Jurkat, Clone E6-1 (cell line): ENCODE results near the gene SVOP. TPM values are rescaled to one million over a fixed set of nuclear protein-coding genes. Genes with fewer than 3 reads are reported as not detected.
A peak's percentile ranks its signal among the peaks of the same experiment; 100 is the strongest.
"Not testable (repeated sequence)": the region's sequence is repeated elsewhere in the genome, so short reads cannot be mapped to it uniquely, and the experiment has no call there.

Source experiments
- DNase-seq: peaks from one replicate; pipeline ENCODE4 v3.0.0-alpha.2; 2011; ENCODE audit warnings: low read depth, low spot score
- H3K4me3 ChIP-seq: 2 replicates; pipeline ENCODE4 v1.5.1; 2011; ENCODE audit warnings: mild to moderate bottlenecking, low read length, control low read depth, moderate library complexity
- polyA plus RNA-seq: library from polyadenylated mRNA; unstranded; fragments of >200 nt; gene quantifications from one replicate; pipeline ENCODE4 v1.2.1, GENCODE V29; 2012; ENCODE audit warnings: missing spikeins; ENCODE audit not compliant: insufficient read length, insufficient read depth

Gene SVOP, protein sequence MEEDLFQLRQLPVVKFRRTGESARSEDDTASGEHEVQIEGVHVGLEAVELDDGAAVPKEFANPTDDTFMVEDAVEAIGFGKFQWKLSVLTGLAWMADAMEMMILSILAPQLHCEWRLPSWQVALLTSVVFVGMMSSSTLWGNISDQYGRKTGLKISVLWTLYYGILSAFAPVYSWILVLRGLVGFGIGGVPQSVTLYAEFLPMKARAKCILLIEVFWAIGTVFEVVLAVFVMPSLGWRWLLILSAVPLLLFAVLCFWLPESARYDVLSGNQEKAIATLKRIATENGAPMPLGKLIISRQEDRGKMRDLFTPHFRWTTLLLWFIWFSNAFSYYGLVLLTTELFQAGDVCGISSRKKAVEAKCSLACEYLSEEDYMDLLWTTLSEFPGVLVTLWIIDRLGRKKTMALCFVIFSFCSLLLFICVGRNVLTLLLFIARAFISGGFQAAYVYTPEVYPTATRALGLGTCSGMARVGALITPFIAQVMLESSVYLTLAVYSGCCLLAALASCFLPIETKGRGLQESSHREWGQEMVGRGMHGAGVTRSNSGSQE
- not detected for polyA plus RNA-seq

DNA sequence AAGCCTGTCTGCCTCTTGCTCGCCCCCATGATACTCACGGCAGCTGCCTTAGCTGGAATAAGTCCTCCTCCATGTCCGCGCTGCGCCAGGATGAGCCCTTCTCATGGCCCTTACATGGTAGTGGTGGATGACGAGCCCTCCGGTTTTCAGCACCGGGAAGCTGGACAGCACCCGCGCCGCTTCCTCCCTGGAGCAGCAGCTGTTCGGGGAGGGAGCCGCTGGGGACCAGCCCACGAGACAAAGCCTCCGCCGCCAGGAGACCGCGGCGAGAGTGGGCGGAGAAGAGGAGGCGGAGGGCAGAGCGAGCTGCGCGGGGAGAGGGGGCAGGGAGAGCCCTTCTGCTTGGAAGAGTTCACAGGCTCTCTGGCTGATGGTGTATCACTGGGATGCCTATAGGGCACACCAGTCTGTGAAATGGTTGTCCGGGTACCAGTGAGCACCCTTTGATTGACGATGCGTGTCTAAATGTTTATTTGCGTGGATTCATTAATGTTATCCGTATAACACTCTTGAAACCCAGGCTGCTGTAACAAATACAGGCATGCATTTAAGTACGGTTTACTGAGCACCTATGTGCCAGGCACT, at the start of gene SVOP:
TSS of gene SVOP (minus strand) at position 273 of the 585 bp plus-strand sequence. CDS start at position 73, 200 bp downstream.
- no peak within 1 kb of the TSS for H3K4me3 ChIP-seq
- peak; percentile 49 for DNase-seq

DNA sequence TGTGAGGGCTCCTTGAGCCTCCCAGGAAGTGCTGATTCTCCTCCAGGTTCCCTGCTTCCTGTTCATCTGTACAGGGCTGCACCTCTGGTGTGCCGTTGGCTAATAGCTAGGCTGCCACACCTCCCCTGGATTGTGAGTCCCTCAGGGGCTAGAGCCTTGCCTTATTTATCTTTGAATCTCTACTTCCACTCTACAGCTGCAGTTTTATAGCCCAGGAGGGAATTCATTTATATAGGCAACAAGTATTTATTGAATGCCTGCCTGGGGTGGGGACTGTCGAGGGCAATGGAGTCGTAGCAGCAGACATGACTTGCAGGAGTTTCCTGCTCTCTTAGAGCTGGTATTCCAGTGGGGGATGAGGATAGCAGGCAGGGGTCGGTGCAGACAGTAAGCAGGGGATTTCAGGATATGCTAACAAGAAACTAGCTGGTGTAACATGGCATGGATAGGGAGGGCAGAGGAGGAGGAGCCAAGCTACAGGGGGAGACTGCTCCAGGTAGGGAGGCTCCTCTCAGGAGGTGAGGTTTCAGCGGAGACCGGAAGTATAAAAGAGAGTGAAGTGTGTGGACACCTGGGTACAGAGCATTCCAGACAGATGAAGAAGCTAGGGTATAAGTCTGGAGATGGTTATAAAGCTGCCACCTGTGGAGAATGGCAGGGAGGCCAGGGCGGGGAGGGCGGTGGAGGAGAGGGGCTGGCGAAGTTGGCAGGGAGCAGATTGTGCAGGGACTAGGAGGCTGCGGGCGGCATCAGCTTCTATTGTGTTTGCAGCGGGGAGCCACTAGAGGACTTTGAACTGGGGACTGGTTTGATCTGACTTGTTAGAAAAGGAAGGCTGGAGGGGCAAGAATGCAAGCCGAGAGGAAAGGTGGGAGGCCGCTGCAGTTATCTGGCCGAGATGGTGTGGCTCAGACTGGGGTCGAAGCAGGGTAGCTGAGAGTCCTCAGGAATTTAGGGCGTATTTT, 48.7 kb upstream of the SVOP start:
- no peak overlapping the region for H3K4me3 ChIP-seq
- DNase-seq: no peak

DNA sequence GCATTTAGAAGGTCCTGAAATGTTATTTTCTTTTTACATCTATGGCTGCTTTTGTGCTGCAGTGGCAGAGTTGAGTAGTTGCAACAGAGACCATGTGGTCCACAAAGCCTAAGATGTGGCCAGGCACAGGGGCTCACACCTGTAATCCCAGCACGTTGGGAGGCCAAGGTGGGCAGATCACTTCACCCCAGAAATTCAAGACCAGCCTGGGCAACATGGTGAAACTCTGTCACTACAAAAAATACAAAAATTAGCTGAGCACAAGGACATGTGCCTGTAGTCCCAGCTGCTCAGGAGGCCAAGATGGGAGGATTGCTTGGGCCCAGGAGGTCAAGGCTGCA, 45.0 kb upstream of the SVOP start:
- DNase-seq: no peak
- H3K4me3 ChIP-seq: no peak overlapping the region

DNA sequence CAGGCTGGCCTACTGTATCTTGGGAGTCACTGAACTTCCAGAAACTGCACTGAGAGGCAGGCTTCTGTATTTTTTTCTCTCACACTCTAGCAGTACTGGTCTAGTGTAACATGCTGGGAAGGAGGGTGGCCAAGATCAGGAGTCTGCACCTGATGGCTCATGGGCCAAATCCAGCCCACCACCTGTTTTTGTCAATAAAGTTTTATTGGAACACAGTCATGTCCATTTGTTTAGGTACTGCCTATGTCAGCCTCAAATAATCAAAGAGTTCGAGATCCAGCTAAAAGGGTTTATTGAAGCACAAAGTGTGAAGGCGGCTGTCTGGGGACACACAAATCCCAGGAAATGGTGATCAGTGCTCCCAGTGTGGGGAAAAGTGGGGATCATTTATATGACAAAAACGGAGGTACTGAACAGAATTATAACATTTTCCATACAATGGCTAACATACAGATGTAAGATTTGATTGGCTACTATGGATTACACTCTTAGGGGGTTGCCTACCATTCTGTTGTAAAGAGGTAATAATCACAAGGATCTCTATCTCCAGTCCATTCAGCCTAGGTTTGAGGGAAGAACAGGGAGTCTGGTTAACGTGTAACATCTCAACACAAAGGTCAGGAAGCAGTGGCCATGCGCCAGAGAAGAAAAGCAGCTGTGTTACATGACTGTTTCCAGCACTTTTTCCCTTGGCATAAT, 44.4 kb upstream of the SVOP start:
- no peak for DNase-seq

DNA sequence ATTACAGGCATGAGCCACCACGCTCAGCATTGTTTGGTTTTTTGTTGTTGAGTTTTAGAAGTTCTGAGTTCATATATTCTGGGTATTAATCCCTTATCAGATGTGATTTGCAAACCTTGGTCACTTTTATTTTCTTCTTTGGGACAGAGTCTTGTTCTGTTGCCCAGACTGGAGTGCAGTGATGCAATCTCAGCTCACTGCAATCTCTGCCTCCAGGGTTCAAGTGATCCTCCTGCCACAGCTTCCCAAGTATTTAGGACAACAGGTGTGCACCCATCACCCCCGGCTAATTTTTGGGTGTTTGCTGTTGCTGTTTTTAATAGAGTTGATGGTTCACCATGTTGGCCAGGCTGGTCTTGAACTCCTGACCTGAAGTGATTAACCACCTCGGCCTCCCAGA, 43.3 kb upstream of the SVOP start:
- H3K4me3 ChIP-seq: no peak overlapping the region
- DNase-seq: no peak

More for the DNA sequence above, 44.4 kb upstream of the SVOP start:
- H3K4me3 ChIP-seq: no peak overlapping the region

DNA sequence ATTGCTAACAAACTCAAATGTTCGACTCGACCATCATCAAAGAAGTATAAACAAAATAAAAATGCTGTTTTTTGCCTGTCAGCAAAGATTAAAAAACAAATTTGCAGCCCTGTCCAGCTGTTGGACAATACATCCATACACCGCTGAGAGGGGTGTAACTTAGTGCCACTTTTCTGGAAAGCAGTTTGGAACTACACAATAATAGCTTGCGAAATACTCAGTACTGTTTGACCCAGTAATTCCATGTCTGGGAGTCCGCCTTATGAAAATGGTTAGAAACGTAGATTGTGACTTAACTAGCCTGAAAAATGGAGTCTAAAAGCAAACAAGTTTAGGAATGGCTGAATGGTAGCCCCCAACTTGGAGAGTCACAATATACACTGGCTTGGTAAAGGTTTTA, 37.9 kb upstream of the SVOP start:
- H3K4me3 ChIP-seq: no peak overlapping the region
- no peak for DNase-seq

DNA sequence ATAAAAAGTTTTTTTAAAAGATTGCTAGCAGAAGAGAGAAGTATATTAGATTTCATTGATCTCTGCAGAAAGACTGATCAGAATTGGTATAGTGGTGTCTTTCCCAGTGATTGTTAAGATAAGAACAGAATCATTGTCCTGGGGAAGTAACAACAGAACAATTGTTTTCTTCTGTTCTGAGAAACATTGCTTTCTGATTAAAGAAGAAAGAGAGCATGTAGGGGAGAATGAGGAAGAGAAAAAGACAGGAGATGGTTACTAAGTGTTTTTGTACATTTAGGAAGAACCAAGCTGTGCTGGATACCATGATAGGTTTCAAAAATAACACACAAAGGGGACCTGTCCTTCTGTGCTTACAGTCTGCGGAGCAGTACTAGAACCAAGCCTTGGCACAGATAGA, 36.5 kb upstream of the SVOP start:
- no peak for DNase-seq

DNA sequence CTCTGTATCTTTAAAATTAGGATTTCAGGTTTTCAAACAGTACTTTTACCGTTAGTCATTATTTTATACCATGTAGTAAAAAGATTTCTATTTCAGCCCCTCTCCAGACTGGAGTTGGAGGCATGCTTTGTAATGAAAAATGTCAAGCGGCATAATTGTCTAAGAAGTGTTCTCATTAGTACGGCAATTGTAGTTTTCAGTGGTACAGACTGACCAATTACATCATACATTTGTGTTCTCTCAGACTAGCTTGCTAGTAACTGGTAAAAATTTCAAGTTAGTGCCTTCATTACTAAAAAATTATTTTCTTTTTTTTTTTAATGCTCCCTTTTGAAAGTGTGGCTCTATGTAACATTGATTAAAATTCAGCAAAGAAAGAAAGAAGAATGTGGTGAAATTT, 36.0 kb upstream of the SVOP start:
- no peak for DNase-seq
- H3K4me3 ChIP-seq: no peak overlapping the region

More for the DNA sequence above, 36.5 kb upstream of the SVOP start:
- H3K4me3 ChIP-seq: no peak overlapping the region

DNA sequence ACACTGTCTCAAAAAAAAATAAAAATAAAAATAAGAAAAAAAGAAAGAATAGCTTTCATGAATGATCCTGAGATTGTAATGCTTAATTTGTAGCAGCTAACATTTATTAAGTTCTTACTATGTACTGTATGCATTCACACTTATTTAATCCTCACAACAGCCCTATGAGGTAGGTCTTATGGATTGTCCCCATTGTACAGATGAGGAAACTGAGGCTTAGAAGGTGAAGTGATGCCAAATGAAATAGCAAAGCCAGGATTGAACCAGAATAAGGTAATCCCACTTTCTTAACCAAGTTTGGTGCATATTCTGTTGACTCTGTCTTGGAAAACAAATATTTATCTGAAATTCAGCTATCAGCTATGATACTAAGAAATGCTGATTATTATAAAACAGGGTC, 33.7 kb upstream of the SVOP start:
- no peak overlapping the region for H3K4me3 ChIP-seq
- no peak for DNase-seq

DNA sequence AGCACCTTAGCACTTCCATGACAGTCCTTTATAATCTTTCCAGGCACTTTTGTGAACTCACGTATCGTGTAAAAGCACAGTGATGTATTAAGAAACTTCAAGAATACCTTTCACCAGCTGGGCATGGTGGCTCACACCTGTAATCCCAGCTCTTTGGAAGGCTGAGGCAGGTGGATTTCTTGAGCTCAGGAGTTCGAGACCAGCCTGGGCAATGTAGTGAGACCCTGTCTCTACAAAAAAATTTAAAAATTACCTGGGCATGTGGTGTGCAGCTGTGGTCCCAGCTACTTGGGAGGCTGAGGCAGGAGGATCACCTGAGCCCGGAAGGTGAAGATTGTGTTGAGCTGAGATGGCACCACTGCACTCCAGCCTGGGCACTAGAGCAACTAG, 33.3 kb upstream of the SVOP start:
- not testable (repeated sequence) for DNase-seq, H3K4me3 ChIP-seq

DNA sequence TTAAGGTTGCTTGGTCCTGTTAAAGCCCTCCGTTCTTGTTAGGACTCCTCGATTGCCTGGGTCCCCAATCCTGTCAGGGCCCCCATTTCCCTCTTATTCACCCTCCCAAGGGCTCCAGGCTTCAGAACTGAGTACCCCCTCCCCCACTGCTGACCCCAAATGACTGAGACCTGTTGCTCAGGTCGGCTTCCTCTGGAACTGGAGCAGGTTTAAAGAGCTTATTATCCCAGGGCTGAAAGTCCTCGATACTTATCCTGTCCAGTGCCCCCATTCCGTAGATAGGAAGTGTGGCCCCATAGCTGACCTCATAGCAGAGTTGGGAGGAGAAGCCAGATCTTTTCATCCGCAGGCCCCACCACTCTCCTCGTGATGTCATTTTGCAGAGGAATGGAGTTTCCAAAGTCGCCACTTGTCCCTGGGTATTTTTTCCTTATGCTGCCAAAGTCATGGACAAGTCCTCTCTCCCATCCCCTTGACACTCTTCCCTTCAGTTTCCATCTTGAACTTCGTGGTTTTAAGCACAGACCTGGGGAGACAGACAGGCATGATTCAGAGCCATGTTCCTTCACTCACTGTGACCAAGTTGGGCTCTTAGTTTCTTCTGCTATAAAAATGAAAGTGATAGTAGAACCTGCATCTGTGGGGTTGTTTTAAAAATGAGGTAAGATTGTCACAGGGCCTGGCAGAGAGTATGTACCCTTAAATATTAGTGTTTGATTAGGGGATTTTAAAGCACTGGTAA, 32.7 kb upstream of the SVOP start:
- DNase-seq: no peak
- H3K4me3 ChIP-seq: peak overlapping the region; percentile 92

DNA sequence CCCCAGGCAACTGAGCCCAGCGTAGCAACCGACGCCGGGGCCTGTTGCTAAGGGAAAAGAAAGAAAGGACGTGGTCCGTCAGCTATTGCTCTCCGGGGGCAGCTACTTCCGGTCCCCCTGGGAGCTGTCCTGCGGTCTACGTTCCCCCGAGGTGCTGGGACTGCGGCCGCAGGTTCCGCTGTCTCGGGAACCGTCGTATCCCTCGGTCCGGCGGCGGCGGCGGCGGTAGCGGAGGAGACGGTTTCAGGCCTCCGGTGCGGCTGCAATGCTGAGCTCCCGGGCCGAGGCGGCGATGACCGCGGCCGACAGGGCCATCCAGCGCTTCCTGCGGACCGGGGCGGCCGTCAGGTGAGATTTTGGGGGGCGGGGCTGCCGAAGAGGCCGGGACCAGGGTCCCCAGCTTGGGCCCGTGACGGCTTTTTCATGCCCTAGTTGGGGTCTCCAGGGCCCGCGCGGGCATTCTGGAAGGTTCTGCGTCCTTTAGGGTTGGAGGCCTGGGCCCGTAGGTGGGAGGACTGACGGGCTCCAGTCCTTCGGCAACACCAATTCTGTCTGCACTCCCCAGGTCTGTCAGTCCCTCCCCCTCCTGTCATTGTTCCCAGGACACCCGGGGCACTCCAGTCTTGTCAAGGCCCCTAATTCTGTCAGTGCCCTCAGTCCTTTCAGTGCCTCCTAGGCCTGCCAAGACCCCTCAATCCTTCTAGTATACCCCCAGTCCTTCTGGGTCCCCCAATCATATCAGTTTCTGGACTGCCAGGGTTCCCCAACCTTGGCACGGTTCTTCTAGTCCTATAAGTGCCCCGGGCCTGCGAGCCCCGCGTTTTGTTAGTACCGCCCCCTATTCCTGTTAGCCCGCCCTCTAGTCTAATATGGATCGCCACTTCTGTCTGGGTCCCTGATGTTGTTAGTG, 31.8 kb upstream of the SVOP start, which contains the start of gene USP30:
TSS of gene USP30 (plus strand) at position 163 of the 910 bp plus-strand sequence. CDS start at position 266, 103 bp downstream.
- DNase-seq: peak; percentile 87
- H3K4me3 ChIP-seq: peak within 1 kb of the TSS; percentile 92

DNA sequence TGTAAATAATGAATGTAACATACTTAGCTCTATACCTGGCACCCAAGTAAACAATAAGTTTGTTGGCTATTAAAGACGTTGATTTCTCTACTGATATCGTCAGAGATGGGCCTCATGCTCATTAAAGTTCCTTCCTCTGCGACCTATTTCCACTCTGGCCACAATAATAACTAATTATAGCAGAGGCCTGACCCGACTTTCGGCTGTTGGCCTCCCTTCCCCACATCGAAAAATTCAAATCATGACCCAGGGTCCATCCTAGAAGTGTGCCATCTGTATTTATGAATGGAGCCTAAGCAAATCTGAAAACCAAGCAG, 31.2 kb upstream of the SVOP start:
- no peak for DNase-seq

DNA sequence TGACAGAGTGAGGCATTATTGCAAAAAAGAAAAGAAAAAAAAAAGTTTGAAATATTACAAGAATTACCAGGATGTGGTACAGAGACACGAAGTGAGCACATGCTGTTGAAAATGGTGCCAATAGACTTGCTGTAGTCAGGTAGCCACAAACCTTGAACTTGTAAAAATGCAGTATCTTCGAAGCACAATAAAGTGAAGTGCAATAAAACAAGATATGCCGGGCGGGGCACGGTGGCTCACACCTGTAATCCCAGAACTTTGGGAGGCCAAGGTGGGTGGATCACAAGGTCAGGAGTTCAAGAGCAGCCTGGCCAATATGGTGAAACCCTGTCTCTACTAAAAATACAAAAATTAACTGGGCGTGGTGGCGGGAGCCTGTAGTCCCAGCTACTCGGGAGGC, 28.9 kb upstream of the SVOP start:
- H3K4me3 ChIP-seq, DNase-seq: not testable (repeated sequence)

More for the DNA sequence above, 31.2 kb upstream of the SVOP start:
- H3K4me3 ChIP-seq: peak overlapping the region; percentile 92

DNA sequence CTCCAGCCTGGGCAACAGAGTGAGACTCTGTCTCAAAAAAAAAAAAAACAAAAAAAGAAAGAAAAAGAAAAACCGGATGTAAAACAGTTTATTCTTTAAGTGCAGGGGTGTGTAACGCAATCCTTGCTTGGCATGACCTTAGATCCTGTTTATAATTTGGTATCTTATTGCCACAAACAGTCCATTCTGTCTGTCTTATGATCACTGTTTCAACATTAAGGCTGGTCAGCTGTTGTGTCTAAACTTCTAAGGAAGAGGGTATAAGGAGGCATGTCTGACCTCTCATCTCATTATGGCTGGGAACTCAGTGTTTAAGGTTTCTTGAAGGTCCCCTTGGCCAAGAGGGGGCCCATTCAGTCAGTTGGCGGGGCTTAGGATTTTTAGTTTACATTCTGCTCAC, 27.8 kb upstream of the SVOP start:
- not testable (repeated sequence) for DNase-seq, H3K4me3 ChIP-seq

DNA sequence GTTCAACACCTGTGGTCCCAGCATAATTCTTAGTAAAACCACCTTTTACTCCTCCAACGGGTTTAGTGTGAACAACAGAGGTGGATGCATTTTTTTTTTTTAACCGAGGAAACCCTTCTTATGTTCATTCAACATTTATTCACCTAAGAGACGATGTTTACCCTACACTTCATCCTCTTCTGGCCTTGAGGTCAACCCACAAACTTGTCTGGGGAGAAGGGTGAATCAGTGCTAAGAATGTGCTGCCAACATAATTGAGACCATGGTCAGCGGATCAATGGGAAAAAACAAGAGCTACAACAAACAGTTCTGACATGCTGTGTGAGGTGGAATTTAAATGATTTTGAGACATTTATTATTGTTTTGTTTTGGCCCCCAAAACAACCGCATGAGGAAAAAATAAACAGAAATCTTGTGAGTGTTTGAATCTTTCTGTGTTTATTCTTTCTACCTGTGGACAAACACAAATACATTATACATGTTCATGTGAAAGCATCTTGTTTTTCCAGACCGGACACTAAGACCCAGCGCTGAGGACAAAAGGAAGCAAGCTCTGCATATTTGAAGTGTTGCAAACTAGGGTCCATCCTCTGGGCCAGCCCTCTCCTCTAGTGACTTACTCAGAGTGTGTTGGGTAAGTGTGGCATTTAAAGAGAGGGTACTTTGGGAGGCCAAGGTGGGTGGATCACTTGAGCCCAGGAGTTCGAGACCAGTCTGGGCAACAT, 26.4 kb upstream of the SVOP start:
- DNase-seq: no peak
- no peak overlapping the region for H3K4me3 ChIP-seq

DNA sequence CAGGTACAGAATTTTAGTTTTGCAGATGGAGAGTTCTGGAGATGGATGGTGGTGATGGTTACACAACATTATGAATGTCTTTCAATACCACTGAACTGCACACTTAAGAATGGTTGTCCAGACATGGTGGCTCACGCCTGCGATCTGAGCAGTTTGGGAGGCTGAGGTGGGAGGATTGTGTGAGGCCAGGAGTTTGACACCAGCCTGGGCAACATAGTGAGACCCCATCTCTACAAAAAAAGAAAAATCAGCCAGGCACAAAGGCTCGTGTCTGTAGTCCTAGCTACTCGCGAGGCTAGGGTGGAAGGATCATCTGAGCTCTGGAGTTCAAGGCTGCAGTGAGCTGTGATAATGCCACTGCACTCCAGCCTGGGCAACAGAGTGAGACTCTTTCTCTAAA, 23.4 kb upstream of the SVOP start:
- DNase-seq: no peak
- H3K4me3 ChIP-seq: no peak overlapping the region
